GM19035 (cell line): ENCODE measurements around the gene KIAA2012.
"Not testable (repeated sequence)": the region's sequence is repeated elsewhere in the genome, so short reads cannot be mapped to it uniquely, and the experiment has no call there.

Experiments
- ATAC-seq: cut with Tn5 transposase; IDR thresholded peaks from one replicate; pipeline ENCODE4 v1.9.1; 2021; ENCODE audit not compliant: unreplicated experiment

Gene KIAA2012

DNA sequence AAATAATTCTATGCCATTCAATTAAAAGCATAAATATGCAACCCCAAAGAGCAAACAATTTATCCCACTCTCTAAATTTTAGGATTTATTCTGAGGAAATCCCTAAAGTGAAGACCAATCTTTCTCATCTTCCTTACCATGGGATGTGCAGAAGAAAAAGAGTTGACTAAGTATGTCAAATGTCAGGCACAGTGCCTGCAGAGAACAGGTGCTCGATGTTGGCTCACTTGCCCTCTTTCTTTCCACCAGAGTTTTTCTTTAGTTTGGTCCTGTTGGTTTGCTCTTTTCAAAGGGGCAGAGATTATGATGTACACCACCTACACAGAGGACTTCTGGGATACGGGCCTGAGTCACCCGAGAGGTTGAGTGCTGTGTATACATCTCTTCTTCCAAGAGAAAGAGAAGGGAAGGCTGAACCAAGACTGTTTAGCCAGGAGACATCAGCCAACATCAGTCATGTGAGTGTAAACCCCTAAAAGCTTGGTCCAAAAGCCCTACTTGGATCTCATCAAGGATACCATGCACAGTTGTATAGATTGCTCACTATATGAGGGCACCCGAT lies 113.7 kb downstream of the KIAA2012 start:
- ATAC-seq = no peak

DNA sequence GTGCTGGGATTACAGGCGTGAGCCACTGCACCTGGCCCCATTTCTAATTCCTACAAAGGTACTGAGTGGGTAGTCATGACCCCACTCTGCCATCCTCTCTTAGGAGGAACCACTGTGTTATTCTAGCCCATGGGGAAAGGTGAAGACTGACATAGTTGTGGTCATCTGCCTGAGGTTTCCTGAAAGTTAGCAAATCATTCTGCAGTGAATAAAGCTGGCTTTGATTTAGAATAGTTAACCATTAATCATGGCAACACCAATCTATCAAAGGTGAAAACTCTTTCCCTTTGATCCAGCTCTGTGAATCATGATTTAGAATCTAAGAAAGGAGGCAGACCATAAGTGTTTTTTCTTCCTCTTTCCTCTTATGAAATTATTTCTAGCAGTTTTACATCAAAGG lies 114.5 kb downstream of the KIAA2012 start:
- no peak for ATAC-seq

DNA sequence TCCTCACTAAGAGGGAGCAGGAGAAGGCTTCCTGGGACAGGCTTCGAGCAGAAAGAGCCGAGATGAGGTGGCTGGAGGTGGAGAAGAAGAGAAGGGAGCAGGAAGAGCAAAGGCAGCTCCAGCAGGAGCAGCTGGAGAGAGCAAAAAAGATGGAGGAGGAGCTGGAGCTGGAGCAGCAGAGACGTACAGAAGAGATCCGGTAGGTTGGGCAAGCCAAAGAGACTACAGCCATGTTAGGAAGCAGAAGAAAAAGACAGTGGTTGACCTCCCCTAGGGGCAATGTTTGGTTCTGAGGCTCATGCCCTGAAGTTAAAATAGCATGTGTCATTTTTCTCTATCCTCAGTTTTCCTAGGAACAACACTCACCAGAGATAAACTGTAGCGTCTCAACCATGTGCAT lies 120.2 kb downstream of the KIAA2012 start:
- no peak for ATAC-seq

DNA sequence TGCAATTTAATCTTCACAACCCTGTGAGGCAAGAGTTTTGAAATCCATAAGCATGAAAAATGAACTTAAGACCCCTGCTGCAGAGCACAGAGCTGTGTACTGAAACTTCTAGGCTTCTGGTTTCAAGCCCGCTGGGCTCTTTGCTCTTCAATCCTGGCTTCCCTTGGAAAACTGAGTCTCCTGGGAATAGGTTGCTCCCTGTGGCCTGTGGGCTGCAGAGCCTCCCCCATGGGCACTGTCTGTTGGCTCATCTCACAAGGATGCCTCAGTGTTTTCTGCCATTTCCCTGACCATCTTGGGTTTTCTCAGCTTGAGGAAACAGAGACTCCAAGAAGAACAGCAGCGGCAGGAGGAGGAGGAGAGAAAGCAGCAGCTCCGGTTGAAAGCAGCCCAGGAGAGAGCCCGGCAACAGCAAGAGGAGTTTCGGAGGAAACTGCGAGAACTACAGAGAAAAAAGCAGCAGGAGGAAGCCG lies 120.9 kb downstream of the KIAA2012 start:
- no peak for ATAC-seq

DNA sequence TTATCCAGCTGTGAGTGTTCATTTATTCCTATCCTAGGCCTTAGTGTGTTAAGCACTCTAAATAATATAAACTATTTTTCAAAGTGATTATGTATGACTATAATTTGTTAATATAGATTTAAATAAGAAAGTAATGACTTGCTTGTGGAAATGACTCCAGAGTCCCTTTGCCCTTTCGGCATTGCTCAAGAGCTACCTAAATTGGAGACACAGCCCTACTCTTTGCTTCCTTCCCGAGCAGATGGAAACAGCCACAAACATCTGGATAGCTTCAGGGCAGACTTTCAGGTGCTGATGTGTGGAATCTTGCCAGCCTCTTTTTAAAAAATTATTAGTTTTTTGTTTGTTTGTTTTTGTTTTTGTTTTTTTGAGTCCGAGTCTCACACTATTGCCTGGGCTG lies 121.4 kb downstream of the KIAA2012 start:
- ATAC-seq = no peak

DNA sequence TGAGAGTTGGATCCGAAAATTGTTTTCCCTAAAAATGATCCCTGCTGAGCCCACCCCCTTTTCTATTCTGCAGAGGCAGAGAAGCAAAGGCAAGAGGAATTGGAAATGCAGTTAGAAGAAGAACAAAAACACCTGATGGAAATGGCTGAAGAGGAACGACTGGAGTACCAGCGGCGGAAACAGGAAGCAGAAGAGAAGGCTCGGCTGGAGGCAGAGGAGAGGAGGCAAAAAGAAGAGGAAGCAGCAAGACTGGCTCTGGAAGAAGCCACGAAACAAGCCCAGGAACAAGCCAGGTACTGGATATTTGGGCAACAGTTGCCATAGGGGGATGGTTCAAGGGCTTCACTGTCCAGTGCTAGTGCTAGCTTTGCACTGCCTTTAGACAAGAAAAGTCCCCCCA lies 123.7 kb downstream of the KIAA2012 start:
- ATAC-seq = no peak

DNA sequence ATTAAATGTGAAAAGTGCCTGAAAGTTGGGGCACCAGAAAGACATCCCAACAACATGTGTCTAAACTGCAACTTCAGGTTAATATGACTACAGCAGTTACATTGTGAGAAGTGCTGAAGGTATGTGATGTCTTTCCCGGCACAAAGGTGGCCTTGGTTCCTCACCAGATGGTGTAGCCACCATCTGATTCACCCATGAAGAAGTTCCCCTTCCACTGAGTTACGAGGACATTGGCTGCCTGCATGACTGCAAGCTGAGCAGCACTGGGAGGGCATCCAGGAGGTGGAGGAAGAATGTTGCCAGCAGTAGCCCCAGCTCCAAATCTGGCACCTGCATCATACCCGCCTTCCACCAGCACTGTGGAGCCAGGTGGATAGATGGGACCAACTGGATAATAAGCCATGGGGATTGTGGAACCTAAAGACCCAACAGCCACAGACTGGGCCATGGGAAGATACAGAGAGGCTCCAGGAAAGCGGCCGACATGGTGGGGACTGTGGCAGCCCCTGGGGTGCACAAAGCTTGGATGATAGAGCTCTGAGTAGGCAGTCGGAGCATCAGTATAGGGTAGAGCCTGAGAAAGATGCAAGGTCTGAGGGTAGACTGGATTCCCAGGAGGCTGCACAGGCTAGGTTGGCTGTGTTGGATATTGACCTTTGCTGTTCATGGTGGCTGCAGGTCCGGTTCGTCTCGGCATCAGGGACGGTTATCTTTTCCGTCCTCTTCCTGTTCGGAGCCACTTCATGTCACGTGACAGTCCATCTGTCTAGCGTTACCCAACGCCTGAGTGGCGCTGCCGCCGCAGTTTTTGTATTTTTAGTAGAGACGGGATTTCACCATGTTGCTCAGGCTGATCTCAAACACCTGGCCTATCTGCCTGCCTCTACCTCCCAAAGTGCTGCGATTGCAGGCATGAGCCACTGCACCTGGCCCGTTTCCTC lies 128.4 kb downstream of the KIAA2012 start:
- ATAC-seq = no peak

DNA sequence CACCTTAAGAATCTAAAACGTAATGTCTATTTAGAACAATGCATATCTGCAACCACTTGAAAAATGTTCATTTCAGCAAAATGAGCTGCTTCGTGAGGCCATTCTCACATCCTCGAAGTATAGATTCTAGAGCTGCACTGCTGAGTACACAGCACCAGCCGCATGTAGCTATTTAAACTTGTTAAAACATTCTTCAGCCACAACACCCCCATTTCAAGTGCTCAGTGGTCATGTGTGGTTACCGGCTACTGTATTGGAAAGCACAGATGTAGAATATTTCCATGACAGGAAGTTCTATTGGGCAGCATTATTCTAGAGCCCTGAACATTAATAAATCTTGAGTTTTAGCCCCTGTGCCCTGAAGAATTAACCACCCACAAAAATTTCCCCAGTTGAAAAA lies 130.3 kb downstream of the KIAA2012 start:
- no peak for ATAC-seq

DNA sequence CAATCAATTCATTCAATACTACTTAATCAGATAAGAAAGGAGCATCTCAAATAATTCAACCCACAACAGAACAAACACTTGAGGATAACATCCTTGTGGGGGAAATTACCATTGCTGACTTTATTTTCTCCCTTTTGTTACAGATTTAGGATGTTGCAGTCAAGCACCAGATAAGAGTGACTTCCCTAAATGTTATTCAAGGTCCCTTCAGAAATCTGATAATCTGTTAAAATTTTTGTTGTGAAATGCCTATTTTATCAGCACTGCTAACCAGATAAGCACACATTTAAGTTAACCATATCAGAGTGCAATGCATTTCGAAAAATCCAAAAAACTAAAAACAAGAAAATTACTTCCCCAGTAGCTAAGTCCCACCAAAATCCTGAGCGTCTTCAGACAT lies 131.8 kb downstream of the KIAA2012 start:
- no peak for ATAC-seq

DNA sequence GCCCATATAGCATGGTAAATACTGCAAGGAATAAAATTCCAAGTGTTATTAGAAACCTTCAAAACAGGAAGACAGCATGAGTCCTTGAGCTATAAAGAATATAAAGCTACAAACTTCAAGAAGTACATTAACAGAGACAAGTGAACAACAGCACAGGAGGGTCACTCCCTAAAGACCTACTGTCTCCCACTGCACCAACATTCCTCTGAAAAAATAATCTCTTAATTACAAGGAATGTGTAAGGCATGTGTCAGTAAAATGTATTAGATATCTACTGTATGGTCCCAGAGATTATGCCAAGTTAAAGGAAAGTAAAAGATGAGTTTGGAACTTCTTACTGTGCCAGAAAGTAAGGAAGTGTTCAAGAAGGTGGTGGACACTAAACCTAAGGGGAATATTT lies 135.5 kb downstream of the KIAA2012 start:
- ATAC-seq = no peak

DNA sequence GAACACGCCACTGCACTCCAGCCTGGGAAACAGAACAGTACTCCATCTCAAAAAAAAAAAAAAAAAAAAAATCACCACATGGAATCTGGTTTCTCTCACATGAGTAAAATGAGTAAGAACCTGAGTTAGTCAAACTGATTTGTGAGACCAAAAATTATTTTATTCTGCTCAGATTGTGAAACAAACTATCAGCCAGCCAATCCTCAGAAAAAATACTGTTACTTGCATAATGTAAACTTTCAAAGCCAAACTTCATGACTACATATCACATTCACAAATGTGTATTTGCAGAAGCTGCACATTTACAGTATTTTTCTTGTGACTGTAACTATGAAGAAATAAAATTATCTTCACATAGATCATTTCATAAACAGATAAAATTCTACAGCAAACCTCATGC lies 142.1 kb downstream of the KIAA2012 start:
- no peak for ATAC-seq

DNA sequence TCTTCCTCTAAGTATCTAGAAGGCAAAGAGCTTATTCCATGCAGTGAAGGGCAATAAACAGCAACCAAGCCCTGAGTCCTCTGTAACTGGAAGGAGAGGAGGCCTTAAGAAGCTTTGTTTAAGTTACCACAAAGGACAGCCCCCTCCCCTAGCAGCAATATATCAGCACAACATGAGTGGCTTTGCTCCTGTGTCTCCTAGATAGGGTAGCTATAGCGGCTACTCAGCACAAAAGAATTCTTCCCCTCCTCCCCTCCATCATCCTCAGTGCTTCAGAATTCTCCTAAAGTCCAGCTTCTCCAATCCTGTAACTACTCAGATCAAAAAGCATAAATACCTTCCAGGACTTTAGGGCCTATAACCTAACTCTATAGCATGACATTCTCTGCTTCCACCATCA lies 148.8 kb downstream of the KIAA2012 start:
- ATAC-seq = no peak

DNA sequence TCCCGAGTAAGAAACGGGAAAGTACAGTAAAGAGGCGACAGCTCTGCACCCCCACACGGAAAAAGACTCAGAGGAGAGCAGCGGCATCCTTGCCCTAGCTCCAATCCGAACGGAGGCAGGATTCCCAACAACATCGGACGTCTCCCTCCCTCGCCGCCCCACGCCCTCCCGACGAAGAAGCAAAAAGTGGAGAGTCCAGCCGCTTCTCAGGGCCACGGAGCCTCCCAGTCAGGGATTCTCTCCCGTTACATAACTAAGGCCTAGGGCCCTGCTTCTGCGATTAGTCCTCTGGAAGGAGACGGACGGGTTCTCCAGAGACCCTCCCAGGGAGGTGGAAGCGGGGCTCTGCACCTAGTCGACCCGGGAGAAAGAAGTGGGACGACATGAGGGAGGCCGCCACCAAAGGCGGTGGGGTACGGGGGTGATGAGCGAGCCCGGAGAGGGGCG lies 164.8 kb downstream of the KIAA2012 start:
- ATAC-seq = peak; percentile 40

DNA sequence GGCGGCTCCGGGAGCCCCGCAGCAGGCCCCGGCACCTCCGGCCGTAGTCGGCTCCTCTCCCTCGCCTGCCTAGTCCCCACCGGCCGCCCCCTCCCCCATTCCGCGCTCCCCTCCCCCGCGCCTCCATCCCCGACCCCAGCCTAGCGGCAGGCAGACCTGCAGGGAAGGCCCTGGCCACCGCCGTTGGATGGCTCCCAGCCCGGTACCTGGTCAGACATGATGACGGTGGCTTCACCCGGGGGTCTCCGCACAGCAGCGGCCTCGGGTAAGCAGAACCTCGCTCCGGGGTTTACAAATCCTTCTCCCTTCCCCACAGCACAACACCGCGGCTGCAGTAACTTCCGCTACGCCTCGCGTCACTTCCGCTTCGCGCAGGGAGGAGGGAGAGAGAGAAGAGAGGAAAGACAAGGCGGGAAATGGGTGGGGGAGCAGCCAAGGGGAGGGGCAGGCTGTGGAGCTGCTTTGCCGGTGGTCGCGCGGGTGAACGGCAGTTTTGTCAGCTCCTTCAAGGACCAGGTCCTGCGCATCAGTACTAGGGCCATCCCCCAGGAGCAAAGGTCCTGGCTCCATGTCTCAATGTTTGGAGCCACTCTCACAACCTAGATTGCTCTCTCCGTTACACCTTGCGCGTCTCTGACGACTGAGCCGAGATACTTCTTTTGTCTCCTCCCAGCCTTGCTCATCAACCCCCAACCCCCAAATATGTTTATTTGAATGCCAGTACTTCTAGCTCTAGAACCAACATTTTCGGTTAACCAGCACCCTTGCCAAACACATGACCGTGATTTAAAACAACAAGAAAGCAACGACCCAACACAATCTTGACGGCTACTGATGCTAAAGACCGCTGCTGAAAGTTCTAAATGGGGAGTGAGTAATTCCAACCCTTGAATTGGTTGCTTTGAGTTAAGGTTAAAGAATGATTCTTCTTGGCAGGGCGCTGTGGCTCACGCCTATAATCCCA lies 165.5 kb downstream of the KIAA2012 start, which contains the start of gene SUMO1:
Gene SUMO1, minus strand, starts transcription at position 364 of the 964 bp plus-strand sequence. Its CDS starts 146 bp downstream, at position 218.
- peak; percentile 98 for ATAC-seq

DNA sequence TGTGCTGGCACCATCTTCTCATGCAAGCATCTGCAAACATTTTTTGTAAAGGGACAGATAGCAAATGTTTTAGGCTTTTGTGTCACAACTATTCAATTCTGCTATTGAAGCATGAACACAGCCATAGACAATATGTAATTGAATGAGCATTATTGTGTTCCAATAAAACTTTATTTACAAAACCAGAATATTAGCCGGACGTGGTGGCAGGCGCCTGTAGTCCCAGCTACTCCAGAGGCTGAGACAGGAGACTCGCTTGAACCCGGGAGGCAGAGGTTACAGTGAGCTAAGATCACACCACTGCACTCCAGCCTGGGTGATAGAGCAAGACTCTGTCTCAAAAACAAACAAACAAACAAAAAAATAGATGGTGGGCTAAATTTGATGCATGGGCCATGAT lies 174.7 kb downstream of the KIAA2012 start:
- not testable (repeated sequence) for ATAC-seq

DNA sequence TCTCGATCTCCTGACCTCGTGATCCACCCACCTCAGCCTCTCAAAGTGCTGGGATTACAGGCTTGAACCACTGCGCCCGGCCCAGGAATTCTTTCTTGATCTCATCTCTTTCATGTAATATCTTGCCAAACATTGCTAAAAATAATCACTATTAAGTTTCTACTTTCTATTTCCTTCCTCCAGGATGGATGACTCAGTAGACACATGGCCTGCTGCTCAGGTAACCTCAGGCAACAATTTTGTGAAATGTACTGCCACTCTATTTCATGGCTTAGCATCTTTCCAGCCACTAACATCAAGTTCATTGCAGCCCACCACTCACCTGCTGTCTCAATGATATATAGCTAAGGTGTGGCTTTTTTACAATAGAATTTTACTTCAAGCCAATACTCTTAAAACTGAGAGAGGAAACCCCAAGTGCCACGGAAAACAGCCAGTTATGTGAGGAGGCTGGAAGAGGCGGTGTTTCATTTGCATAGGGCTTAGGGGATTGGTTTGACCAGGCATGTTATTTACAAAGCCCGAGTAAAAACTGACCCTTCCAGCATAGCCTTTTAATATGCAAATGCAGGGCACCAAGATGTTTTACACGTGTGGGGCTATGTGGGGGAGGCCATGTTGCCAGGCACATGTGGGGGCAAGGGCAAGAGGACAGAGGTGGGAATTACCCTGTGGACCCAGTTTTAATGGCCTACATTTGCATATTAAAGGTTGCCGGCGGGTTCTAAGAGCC lies 176.6 kb downstream of the KIAA2012 start:
- no peak for ATAC-seq

DNA sequence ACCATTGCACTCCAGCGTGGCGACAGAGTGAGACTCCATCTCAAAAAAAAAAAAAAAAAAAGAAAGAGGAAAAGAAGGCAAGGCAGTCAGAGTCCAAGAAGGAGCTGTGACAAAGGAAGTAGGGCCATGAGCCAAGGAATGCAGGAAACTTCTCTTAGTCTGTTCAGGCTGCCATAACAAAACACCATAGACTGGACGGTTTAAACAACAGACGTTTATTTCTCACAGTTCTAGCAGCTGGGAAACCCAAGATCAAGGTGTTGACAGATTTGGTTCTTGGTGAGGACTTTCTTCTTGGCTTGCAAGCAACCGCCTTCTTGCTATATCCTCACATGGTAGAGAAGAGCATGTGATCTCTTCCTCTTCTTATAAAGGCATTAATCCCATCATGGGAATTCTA lies 178.4 kb downstream of the KIAA2012 start:
- ATAC-seq = no peak
